GM19438 (cell line): ENCODE data around the gene APOE.
"Not testable (repeated sequence)": the region's sequence is repeated elsewhere in the genome, so short reads cannot be mapped to it uniquely, and the experiment has no call there.

ENCODE experiments used
- ATAC-seq: cut with Tn5 transposase; IDR thresholded peaks from one replicate; pipeline ENCODE4 v1.9.1; 2021; ENCODE audit warnings: low read depth; ENCODE audit not compliant: unreplicated experiment

Gene APOE

DNA sequence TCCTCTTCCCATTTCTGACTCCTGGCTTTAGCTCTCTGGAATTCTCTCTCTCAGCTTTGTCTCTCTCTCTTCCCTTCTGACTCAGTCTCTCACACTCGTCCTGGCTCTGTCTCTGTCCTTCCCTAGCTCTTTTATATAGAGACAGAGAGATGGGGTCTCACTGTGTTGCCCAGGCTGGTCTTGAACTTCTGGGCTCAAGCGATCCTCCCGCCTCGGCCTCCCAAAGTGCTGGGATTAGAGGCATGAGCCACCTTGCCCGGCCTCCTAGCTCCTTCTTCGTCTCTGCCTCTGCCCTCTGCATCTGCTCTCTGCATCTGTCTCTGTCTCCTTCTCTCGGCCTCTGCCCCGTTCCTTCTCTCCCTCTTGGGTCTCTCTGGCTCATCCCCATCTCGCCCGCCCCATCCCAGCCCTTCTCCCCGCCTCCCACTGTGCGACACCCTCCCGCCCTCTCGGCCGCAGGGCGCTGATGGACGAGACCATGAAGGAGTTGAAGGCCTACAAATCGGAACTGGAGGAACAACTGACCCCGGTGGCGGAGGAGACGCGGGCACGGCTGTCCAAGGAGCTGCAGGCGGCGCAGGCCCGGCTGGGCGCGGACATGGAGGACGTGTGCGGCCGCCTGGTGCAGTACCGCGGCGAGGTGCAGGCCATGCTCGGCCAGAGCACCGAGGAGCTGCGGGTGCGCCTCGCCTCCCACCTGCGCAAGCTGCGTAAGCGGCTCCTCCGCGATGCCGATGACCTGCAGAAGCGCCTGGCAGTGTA is 2.7 kb downstream of the APOE start:
- no peak for ATAC-seq

- no peak for ATAC-seq
These were observed 3.3 kb downstream of the APOE start for GRCh38 chr19:44908836-44909261.

- ATAC-seq = no peak
These were observed 4.2 kb downstream of the APOE start for GRCh38 chr19:44909775-44910174.

DNA sequence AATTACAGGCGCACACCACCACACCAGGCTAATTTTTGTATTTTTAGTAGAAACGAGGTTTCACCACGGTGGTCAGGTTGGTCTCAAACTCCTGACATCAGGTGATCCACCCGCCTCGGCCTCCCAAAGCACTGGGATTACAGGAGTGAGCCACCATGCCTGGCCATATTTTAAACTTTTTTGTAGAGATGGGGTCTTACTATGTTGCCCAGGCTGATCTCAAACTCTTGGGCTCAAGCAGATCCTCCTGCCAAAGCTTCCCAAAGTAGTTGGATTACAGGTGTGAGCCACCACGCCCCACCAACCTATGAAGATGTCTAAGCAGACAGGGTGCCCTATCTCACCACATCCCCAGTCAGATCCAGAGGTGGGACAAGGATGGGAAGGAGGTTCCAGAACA is 6.3 kb downstream of the APOE start:
- ATAC-seq = not testable (repeated sequence)

DNA sequence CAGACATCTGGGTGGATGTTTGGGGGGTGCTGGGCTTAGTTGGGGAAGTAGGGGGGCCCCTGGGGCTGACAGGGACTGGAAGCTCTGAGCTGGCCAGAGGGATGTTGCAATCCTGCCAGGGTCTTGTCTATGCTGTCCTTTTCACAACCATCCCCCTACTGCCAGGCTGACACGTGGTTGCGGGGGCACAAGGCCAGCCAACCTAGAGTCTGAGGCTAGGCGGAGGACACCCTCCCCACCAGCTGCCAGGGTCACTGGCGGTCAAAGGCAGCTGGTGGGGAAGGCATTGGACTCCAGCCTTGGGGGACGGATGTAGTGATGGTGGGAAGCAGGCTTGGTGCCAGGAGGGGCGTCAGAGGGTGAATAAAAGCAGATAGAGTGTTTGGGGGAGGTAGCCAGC is 7.3 kb downstream of the APOE start:
- no peak for ATAC-seq

DNA sequence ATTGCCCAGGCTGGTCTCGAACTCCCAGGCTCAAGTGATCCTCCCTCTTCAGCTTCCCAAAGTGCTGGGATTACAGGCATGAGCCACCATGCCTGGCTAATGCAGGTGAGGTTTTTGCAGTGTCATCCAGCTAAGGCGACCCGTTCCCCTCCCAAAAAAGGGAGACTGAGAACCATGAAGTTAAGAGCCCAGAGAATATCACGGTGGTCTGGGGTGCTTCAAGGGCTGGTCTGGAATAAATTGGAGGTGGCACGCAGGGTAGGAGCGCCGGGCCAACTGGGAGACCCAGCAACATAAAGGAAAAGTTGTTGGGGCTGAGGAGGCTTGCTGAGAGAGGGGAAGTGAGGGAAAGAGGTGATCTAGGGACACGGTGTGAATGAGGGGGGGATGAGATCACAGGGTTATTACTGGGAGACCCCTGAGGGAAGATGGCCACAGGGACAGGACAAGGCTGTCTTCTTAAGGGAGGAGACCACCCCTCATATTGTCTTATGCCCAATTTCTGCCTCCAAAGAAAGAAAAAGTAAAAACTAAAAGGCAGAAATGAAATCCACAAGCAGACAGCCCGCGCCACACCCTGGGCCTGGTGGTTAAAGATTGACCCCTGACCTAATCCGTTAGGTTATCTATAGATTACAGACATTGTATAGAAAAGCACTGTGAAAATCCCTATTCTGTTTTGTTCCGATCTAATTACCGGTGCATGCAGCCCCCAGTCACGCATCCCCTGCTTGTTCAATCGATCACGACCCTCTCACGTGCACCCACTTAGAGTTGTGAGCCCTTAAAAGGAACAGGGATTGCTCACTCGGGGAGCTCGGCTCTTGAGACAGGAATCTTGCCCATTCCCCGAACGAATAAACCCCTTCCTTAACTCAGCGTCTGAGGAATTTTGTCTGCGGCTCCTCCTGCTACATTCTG is 8.2 kb downstream of the APOE start:
- not testable (repeated sequence) for ATAC-seq

- ATAC-seq = peak; percentile 95
These were observed 9.0 kb downstream of the APOE start, which contains the start of gene APOC1 for GRCh38 chr19:44914433-44915206. APOC1 (plus strand) TSS chr19:44914608; CDS start chr19:44914892, 284 bp downstream.

- ATAC-seq = no peak
These were observed 18.7 kb downstream of the APOE start for GRCh38 chr19:44924243-44924725.

- ATAC-seq = no peak
These were observed 19.7 kb downstream of the APOE start for GRCh38 chr19:44925114-44925891.

DNA sequence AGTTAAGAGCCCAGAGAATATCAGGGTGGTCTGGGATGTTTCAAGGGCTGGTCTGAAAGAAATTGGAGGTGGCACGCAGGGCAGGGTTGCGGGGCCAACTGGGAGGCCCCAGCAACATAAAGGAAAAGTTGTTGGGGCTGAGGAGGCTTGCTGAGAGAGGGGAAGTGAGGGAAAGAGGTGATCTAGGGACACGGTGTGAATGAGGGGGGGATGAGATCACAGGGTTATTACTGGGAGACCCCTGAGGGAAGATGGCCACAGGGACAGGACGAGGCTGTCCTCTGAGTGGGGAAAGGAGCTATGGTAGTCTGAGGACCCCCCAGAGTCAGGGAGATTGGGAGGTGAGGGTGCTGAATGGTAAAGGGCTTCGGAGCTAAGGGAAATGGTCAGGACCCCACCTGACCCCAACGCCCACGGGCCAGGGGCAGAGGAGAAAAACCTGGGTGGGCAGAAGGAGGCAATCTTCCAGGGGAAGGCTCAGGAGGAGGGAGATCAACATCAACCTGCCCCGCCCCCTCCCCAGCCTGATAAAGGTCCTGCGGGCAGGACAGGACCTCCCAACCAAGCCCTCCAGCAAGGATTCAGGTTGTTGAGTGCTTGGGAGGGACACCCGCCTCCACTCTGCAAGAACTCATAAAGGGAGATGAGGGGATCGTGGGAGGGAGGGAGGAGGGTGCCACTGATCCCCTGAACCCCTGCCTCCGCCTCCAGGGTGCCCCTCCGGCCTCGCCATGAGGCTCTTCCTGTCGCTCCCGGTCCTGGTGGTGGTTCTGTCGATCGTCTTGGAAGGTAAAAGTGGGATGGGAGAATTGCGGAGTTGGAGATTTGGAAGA is 20.9 kb downstream of the APOE start:
- not testable (repeated sequence) for ATAC-seq

- ATAC-seq = no peak
These were observed 22.1 kb downstream of the APOE start for GRCh38 chr19:44927746-44928145.

- no peak for ATAC-seq
These were observed 24.5 kb downstream of the APOE start for GRCh38 chr19:44930088-44930487.

DNA sequence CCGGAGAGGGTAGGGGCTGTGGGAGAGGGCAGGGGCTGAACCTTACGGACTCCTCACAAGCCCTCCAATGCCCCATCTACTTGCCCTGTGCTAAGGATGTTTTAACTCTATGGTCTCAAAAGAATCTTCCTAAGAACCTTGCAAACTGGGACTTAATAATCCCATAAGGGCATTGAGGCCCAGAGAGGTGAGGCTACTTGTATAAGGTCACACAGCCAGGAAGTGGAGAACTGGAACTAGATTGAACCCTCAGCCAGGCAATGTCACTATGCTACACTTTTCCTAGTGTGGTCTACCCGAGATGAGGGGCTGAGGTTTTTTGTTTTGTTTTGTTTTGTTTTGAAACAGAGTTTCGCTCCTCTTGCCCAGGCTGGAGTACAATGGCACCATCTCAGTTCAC is 25.9 kb downstream of the APOE start:
- no peak for ATAC-seq

- no peak for ATAC-seq
These were observed 34.1 kb downstream of the APOE start for GRCh38 chr19:44939668-44940067.

DNA sequence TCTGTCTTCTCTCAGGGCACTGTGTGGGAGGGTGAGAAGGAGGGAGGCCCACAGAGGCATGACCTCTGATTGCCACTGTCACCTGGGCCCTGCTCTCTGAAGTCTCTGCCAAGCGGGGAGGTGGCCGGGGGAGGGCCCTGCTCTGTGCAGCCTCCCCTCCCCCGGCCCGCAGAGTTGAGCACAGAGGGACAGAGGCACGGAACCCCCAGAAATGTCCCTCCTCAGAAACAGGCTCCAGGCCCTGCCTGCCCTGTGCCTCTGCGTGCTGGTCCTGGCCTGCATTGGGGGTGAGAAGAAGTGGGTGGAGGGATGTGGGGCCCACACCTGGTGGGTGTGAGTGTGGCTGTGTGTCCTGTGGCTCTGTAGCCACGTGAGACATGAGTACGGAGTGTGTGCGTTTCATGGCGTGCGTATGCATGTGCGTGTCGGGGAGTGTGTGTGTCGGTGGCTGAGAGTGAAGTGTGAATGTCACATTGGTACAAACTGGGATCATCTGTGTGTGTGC is 36.5 kb downstream of the APOE start, which contains the start of gene APOC4:
TSS of gene APOC4 (plus strand) at position 171 of the 505 bp plus-strand sequence. CDS start at position 212, 41 bp downstream.
- ATAC-seq = no peak

DNA sequence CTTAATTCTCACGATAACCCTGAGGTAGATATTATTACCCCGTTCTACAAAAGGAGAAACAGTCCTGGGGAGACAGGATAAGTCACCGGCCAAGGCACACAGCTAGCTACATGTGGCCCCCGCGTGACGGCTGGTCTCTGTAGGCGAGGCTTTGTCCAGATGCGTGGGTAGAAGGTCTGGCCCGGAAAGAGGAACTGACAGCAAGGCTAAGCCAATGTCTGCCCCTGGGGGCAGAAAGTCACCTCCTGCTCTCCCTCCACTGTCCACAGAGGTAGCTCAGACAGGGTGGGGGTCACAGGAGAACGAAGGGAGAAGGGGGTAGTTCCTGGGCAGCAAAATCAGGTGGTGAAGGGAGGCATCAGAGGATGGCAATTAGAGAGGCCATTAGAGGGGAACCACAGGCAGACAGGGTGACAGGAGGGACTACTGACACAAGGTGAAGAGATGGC is 38.2 kb downstream of the APOE start:
- no peak for ATAC-seq

DNA sequence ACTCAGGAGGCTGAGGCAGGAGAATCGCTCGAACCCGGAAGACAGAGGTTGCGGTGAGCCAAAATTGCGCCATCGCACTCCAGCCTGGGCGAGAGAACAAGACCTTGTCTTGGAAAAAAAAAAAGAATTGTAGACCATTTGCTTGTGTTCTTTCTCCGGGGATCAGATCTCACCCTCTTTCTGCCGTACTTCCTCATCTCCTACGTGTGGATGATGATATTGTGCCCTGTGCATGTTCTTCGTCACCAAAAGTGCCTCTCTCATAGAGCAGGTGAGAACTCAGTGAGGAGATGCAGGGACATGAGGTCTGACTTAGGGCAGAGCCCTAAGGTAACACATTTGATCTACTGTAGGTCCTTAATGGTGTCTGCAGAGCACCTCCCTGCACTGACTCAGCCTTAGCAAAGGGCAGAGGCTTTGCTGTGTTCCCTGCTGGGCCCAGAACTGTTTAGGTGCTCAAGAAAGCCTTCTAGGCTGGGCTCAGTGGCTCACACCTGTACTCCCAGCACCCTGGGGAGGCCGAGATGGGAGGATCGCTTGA is 41.5 kb downstream of the APOE start:
- no peak for ATAC-seq

DNA sequence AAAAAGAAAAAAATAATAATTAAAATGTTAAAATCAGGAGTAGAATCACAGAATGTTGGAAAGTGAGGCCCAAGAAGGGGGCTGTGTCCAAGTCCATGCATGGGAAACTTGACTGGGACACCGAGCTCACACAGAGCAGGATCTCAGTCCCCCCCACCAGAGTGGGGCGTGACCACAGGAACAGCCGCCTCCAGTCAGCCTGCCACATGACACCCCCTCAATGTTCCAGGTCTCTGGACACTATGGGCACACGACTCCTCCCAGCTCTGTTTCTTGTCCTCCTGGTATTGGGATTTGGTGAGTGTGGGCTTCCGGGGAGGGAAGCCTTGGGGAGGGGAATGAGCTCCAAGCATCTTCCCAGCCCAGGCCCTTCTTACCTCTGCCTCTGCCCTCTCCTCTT is 42.6 kb downstream of the APOE start:
- no peak for ATAC-seq
